Measurements from ENCODE around the gene WDFY4. TPM values are rescaled to one million over a fixed set of nuclear protein-coding genes. Genes with fewer than 3 reads are reported as not detected.

Gene WDFY4
- total and polyA plus RNA-seq, 9 of the 15 experiments (the other 6 are each of a cell fraction or from before 2014, with no cell fraction given), result 0.01 to 0.02 (median 0.01) TPM; not detected in 6

GRCh38 chr10:48805848-48806247 is 121.2 kb downstream of the WDFY4 start (continued):
- TF ChIP-seq, protein P1, sequence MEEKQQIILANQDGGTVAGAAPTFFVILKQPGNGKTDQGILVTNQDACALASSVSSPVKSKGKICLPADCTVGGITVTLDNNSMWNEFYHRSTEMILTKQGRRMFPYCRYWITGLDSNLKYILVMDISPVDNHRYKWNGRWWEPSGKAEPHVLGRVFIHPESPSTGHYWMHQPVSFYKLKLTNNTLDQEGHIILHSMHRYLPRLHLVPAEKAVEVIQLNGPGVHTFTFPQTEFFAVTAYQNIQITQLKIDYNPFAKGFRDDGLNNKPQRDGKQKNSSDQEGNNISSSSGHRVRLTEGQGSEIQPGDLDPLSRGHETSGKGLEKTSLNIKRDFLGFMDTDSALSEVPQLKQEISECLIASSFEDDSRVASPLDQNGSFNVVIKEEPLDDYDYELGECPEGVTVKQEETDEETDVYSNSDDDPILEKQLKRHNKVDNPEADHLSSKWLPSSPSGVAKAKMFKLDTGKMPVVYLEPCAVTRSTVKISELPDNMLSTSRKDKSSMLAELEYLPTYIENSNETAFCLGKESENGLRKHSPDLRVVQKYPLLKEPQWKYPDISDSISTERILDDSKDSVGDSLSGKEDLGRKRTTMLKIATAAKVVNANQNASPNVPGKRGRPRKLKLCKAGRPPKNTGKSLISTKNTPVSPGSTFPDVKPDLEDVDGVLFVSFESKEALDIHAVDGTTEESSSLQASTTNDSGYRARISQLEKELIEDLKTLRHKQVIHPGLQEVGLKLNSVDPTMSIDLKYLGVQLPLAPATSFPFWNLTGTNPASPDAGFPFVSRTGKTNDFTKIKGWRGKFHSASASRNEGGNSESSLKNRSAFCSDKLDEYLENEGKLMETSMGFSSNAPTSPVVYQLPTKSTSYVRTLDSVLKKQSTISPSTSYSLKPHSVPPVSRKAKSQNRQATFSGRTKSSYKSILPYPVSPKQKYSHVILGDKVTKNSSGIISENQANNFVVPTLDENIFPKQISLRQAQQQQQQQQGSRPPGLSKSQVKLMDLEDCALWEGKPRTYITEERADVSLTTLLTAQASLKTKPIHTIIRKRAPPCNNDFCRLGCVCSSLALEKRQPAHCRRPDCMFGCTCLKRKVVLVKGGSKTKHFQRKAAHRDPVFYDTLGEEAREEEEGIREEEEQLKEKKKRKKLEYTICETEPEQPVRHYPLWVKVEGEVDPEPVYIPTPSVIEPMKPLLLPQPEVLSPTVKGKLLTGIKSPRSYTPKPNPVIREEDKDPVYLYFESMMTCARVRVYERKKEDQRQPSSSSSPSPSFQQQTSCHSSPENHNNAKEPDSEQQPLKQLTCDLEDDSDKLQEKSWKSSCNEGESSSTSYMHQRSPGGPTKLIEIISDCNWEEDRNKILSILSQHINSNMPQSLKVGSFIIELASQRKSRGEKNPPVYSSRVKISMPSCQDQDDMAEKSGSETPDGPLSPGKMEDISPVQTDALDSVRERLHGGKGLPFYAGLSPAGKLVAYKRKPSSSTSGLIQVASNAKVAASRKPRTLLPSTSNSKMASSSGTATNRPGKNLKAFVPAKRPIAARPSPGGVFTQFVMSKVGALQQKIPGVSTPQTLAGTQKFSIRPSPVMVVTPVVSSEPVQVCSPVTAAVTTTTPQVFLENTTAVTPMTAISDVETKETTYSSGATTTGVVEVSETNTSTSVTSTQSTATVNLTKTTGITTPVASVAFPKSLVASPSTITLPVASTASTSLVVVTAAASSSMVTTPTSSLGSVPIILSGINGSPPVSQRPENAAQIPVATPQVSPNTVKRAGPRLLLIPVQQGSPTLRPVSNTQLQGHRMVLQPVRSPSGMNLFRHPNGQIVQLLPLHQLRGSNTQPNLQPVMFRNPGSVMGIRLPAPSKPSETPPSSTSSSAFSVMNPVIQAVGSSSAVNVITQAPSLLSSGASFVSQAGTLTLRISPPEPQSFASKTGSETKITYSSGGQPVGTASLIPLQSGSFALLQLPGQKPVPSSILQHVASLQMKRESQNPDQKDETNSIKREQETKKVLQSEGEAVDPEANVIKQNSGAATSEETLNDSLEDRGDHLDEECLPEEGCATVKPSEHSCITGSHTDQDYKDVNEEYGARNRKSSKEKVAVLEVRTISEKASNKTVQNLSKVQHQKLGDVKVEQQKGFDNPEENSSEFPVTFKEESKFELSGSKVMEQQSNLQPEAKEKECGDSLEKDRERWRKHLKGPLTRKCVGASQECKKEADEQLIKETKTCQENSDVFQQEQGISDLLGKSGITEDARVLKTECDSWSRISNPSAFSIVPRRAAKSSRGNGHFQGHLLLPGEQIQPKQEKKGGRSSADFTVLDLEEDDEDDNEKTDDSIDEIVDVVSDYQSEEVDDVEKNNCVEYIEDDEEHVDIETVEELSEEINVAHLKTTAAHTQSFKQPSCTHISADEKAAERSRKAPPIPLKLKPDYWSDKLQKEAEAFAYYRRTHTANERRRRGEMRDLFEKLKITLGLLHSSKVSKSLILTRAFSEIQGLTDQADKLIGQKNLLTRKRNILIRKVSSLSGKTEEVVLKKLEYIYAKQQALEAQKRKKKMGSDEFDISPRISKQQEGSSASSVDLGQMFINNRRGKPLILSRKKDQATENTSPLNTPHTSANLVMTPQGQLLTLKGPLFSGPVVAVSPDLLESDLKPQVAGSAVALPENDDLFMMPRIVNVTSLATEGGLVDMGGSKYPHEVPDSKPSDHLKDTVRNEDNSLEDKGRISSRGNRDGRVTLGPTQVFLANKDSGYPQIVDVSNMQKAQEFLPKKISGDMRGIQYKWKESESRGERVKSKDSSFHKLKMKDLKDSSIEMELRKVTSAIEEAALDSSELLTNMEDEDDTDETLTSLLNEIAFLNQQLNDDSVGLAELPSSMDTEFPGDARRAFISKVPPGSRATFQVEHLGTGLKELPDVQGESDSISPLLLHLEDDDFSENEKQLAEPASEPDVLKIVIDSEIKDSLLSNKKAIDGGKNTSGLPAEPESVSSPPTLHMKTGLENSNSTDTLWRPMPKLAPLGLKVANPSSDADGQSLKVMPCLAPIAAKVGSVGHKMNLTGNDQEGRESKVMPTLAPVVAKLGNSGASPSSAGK (IDR thresholded peaks at IDR 0.05), result no peak
- TF ChIP-seq, protein P2, sequence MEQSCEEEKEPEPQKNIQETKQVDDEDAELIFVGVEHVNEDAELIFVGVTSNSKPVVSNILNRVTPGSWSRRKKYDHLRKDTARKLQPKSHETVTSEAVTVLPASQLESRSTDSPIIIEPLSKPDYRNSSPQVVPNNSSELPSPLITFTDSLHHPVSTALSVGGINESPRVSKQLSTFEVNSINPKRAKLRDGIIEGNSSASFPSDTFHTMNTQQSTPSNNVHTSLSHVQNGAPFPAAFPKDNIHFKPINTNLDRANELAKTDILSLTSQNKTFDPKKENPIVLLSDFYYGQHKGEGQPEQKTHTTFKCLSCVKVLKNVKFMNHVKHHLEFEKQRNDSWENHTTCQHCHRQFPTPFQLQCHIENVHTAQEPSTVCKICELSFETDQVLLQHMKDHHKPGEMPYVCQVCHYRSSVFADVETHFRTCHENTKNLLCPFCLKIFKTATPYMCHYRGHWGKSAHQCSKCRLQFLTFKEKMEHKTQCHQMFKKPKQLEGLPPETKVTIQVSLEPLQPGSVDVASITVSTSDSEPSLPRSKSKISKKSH (CRISPR knock-in tag; IDR thresholded peaks at IDR 0.05), result no peak
- TF ChIP-seq, protein P3, sequence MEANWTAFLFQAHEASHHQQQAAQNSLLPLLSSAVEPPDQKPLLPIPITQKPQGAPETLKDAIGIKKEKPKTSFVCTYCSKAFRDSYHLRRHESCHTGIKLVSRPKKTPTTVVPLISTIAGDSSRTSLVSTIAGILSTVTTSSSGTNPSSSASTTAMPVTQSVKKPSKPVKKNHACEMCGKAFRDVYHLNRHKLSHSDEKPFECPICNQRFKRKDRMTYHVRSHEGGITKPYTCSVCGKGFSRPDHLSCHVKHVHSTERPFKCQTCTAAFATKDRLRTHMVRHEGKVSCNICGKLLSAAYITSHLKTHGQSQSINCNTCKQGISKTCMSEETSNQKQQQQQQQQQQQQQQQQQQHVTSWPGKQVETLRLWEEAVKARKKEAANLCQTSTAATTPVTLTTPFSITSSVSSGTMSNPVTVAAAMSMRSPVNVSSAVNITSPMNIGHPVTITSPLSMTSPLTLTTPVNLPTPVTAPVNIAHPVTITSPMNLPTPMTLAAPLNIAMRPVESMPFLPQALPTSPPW (CRISPR knock-in tag; IDR thresholded peaks at IDR 0.05), result peak; percentile 70; the same call in 1 of the 2 replicates
- TF ChIP-seq GTF2A2 (tag; IDR thresholded peaks at IDR 0.05) (no peak), THRB (CRISPR knock-in tag; conservative IDR thresholded peaks at IDR 0.05) (no peak)
